Body of pancreas (tissue), 4 donors: ENCODE data around the gene TCTN2.

Experiments
- CTCF ChIP-seq, 7 experiments: fragments of 450-650 bp in 4 of 7; fragments of 200-600 bp in 3 of 7; sonication (generic) in 3 of 7; IDR thresholded peaks; one replicate each; pipeline ENCODE4 v1.5.1; 2016 to 2019; ENCODE audit warnings: antibody characterized with exemption in 7 of 7
- POLR2A ChIP-seq, 3 donors: fragments of 450-650 bp; IDR thresholded peaks; one replicate each; pipeline ENCODE4 v1.6.1; 2016; ENCODE audit warnings: antibody characterized with exemption in 3 of 3, mild to moderate bottlenecking in 2 of 3

- TF ChIP-seq CTCF (IDR thresholded peaks at IDR 0.05): no peak
- TF ChIP-seq POLR2A (IDR thresholded peaks at IDR 0.05): no peak
These were observed 16.7 kb upstream of the TCTN2 start for GRCh38 chr12:123654129-123654701.
